ENCODE results near the gene PPIL6. TPM values are rescaled to one million over a fixed set of nuclear protein-coding genes. Genes with fewer than 3 reads are reported as not detected.

Gene PPIL6
- total RNA-seq, 2 experiments from 2014 or later = 0.84 to 1.3 TPM

GRCh38 chr6:109448615-109449014, 8.2 kb upstream of the PPIL6 start:
- ATAC-seq (ENCODE audit: poor library complexity) (no peak), DNase-seq (peak in 1 of 14 experiments; percentile 20)
- H3K4me1 ChIP-seq (ENCODE audit: insufficient read depth, low read length) = peaks cover 58% of the 10 kb centered on the region
- peaks cover 55% of the 10 kb centered on the region for H3K36me3 ChIP-seq (ENCODE audit: insufficient read depth, low read length)
- ChIA-PET CTCF (no interaction called here), POLR2A (interaction anchor here (0.6 to 3.2 kb wide), 3 partner anchors 8 to 353 kb away, joined by 3 to 25 read pairs (median 11); partner anchors contain the start of genes CD164, CEP57L1, PPIL6 and SMPD2)
- H3K27ac ChIP-seq (ENCODE audit: low read depth in 1 of 2, low read length in 2 of 2) = no peak overlapping the region
- intact Hi-C loops (cut with DNase I, micrococcal nuclease) = no loop called here
- peaks cover 46% of the 10 kb centered on the region for H3K4me1 Mint-ChIP-seq (ENCODE audit: low read depth)
- TF ChIP-seq, protein P1, sequence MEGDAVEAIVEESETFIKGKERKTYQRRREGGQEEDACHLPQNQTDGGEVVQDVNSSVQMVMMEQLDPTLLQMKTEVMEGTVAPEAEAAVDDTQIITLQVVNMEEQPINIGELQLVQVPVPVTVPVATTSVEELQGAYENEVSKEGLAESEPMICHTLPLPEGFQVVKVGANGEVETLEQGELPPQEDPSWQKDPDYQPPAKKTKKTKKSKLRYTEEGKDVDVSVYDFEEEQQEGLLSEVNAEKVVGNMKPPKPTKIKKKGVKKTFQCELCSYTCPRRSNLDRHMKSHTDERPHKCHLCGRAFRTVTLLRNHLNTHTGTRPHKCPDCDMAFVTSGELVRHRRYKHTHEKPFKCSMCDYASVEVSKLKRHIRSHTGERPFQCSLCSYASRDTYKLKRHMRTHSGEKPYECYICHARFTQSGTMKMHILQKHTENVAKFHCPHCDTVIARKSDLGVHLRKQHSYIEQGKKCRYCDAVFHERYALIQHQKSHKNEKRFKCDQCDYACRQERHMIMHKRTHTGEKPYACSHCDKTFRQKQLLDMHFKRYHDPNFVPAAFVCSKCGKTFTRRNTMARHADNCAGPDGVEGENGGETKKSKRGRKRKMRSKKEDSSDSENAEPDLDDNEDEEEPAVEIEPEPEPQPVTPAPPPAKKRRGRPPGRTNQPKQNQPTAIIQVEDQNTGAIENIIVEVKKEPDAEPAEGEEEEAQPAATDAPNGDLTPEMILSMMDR (IDR thresholded peaks at IDR 0.05) = no peak
- H3K9me3 ChIP-seq (ENCODE audit: control insufficient read depth in 1 of 2, insufficient read depth in 1 of 2, low read length in 2 of 2) = no peaks in the 10 kb centered on the region
- no peak overlapping the region for H3K4me3 ChIP-seq (ENCODE audit: low read length)
- peak overlapping the region; percentile 48 for H3K4me3 Mint-ChIP-seq
- H3K9me3 Mint-ChIP-seq = no peaks in the 10 kb centered on the region
- H3K36me3 Mint-ChIP-seq (ENCODE audit: low read depth) = peaks cover 71% of the 10 kb centered on the region
- peak overlapping the region; percentile 79 for H3K27ac Mint-ChIP-seq
- no peaks in the 10 kb centered on the region for H3K27me3 Mint-ChIP-seq
- H3K27me3 ChIP-seq (ENCODE audit: control insufficient read depth in 1 of 2, insufficient read depth in 2 of 2, low read length in 2 of 2) = no peaks in the 10 kb centered on the region

DNA sequence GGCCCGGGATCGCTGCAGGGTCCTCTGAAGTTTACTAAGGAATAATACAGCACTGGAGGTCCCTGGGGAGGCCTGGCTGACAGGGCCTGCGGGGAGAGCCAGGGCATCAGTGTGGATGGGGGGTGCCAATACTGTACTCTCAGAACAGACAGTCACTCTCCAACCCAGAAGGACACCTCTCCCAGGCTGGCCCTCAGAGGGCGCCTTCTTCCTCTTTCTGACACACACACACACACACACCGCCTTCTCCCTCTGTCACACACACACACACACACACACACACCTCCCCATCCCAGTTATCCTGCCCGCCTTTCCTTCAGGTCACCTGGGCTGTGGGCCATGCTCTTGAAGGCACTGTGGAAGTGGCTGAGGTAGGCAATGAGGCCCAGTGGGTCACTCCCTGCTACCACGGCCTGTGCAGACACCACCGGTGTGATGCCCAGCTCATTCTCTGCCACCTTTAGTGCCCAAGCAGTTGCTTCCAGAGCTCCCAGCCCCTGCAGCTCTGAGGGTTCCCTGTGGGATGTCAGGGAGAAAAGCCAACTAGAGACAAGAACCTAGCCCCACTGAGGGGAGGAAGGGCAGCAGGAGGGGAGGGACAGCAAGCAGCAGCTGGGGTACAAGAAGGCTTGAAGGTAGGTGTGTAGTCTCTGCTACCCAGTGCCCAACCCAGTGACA, 7.6 kb upstream of the PPIL6 start:
- no peaks in the 10 kb centered on the region for H3K27me3 ChIP-seq (ENCODE audit: control insufficient read depth in 1 of 2, insufficient read depth in 2 of 2, low read length in 2 of 2)

DNA sequence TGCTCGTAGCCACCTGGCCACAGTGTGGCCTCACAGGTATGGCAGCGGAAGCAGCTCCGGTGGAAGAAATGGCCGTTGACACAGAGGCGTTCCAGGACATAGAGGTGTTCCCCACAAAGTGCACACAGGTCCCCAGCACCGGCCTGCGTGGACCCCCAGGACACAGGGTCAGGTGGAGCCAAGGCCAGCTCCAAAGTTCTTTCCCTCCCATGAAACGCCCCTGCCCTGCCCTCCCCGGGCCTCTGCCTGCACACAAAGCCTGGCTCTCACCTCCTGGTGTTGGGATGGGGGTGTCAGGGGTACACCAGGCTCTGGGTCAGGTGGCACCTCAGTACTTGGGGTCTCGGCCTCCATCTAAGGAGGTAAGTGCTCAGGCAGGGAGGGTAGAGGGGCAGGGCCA, 6.7 kb upstream of the PPIL6 start:
- peak overlapping the region; percentile 62 for H3K27ac Mint-ChIP-seq
- Histone ChIP-seq H3K27ac (ENCODE audit: low read depth in 1 of 2, low read length in 2 of 2) (no peak overlapping the region), H3K27me3 (ENCODE audit: control insufficient read depth in 1 of 2, insufficient read depth in 2 of 2, low read length in 2 of 2) (no peaks in the 10 kb centered on the region), H3K4me3 (ENCODE audit: low read length) (no peak overlapping the region), H3K9me3 (ENCODE audit: control insufficient read depth in 1 of 2, insufficient read depth in 1 of 2, low read length in 2 of 2) (no peaks in the 10 kb centered on the region), H3K36me3 (ENCODE audit: insufficient read depth, low read length) (peaks cover 61% of the 10 kb centered on the region), H3K4me1 (ENCODE audit: insufficient read depth, low read length) (peaks cover 57% of the 10 kb centered on the region)
- no peak for ATAC-seq (ENCODE audit: poor library complexity)
- H3K9me3 Mint-ChIP-seq = no peaks in the 10 kb centered on the region
- peak in 1 of 14 experiments; percentile 15 for DNase-seq
- ChIA-PET POLR2A (interaction anchor here (8.2 kb wide), 1 partner anchor 9 kb away, joined by 137 read pairs; the partner anchor contains the start of gene MICAL1), CTCF (no interaction called here)
- no peak overlapping the region for H3K4me3 Mint-ChIP-seq
- H3K27me3 Mint-ChIP-seq = no peaks in the 10 kb centered on the region
- intact Hi-C loops (cut with DNase I, micrococcal nuclease) = no loop called here
- TF ChIP-seq, protein P1 (IDR thresholded peaks at IDR 0.05) = no peak
- H3K36me3 Mint-ChIP-seq (ENCODE audit: low read depth) = peaks cover 74% of the 10 kb centered on the region
- peaks cover 51% of the 10 kb centered on the region for H3K4me1 Mint-ChIP-seq (ENCODE audit: low read depth)

More for the DNA sequence above, 7.6 kb upstream of the PPIL6 start:
- Mint-ChIP-seq H3K4me3 (peak overlapping the region; percentile 48), H3K27ac (peak overlapping the region; percentile 79), H3K9me3 (no peaks in the 10 kb centered on the region), H3K36me3 (ENCODE audit: low read depth) (peaks cover 72% of the 10 kb centered on the region), H3K4me1 (ENCODE audit: low read depth) (peaks cover 48% of the 10 kb centered on the region), H3K27me3 (no peaks in the 10 kb centered on the region)
- ATAC-seq (ENCODE audit: poor library complexity) = no peak
- H3K4me1 ChIP-seq (ENCODE audit: insufficient read depth, low read length) = peaks cover 55% of the 10 kb centered on the region
- H3K4me3 ChIP-seq (ENCODE audit: low read length) = no peak overlapping the region
- peak in 1 of 14 experiments; percentile 49 for DNase-seq
- peaks cover 55% of the 10 kb centered on the region for H3K36me3 ChIP-seq (ENCODE audit: insufficient read depth, low read length)
- ChIA-PET POLR2A (interaction anchor here (0.6 to 3.2 kb wide), 2 partner anchors 65 to 353 kb away, joined by 3 to 11 read pairs; partner anchors contain the start of genes CD164 and CEP57L1), CTCF (no interaction called here)
- intact Hi-C loops (cut with DNase I, micrococcal nuclease) = no loop called here
- TF ChIP-seq, protein P1 (IDR thresholded peaks at IDR 0.05) = no peak
- no peaks in the 10 kb centered on the region for H3K9me3 ChIP-seq (ENCODE audit: control insufficient read depth in 1 of 2, insufficient read depth in 1 of 2, low read length in 2 of 2)
- no peak overlapping the region for H3K27ac ChIP-seq (ENCODE audit: low read depth in 1 of 2, low read length in 2 of 2)

Measured in CD4-positive, alpha-beta T cell (primary cell).